ENCODE measurements around the gene DAP3. TPM values are rescaled to one million over a fixed set of nuclear protein-coding genes. Genes with fewer than 3 reads are reported as not detected.

The DAP3 gene
- total and polyA plus RNA-seq, 10 of the 15 experiments (the other 5 are each of a cell fraction or from before 2014, with no cell fraction given): 60.0 to 223 (median 138) TPM

- ChIA-PET RAD21 (ENCODE audit: unreplicated experiment) (no interaction called here), CTCF (interaction anchor here (0.7 kb wide), 1 partner anchor 32 kb away, joined by 3 read pairs; no protein-coding TSS in a partner anchor), SMC1A (ENCODE audit: uncharacterized antibody, unreplicated experiment) (interaction anchor here (0.7 to 1.6 kb wide), 3 partner anchors 37 to 253 kb away, joined by 3 to 4 read pairs (median 3); no protein-coding TSS in a partner anchor), POLR2A (interaction anchor here (0.7 kb wide), 1 partner anchor 24 kb away, joined by 3 read pairs; no protein-coding TSS in a partner anchor)
- Histone ChIP-seq H4K20me1 (ENCODE audit: control insufficient read depth, insufficient read depth) (no peaks in the 10 kb centered on the region), H3K9ac (ENCODE audit: control insufficient read depth, insufficient read depth, low read length) (no peak overlapping the region), H3K79me2 (ENCODE audit: control insufficient read depth, insufficient read depth, low read length) (no peaks in the 10 kb centered on the region), H3K4me3 (no peak overlapping the region), H3K36me3 (ENCODE audit: control insufficient read depth in 2 of 2, insufficient read depth in 2 of 2, low read length in 1 of 2) (peaks cover 5 to 23% of the 10 kb centered on the region in 2 experiments), H3K27ac (ENCODE audit: control insufficient read depth, insufficient read depth) (no peak overlapping the region), H3K27me3 (replicated peaks in 1 of 2; ENCODE audit: control insufficient read depth in 2 of 2, insufficient read depth in 2 of 2, low read length in 1 of 2) (no peaks in the 10 kb centered on the region), H3K9me3 (replicated peaks; ENCODE audit: control insufficient read depth, insufficient read depth, low read length) (no peaks in the 10 kb centered on the region), H3K4me2 (ENCODE audit: control insufficient read depth, insufficient read depth) (no peak overlapping the region), H2AFZ (ENCODE audit: control insufficient read depth, low read depth, low read length) (no peak overlapping the region), H3K4me1 (ENCODE audit: control insufficient read depth, insufficient read depth, low read length) (no peaks in the 10 kb centered on the region)
- DNase-seq (ENCODE audit: low read depth, low spot score): no peak
- intact Hi-C loops (cut with micrococcal nuclease; ENCODE audit: unreplicated experiment): no loop called here
- in situ Hi-C loops (cut with MboI): no loop called here
- ATAC-seq: no peak
- TF ChIP-seq NKRF (conservative IDR thresholded peaks at IDR 0.05) (no peak), MEF2B (IDR thresholded peaks at IDR 0.05; ENCODE audit: partially characterized antibody, poor library complexity, severe bottlenecking) (no peak), ETV6 (conservative IDR thresholded peaks at IDR 0.05 in 1 of 2, IDR thresholded peaks at IDR 0.05 in 1 of 2; ENCODE audit: borderline replicate concordance in 1 of 2, low read depth in 1 of 2) (no peak), CREM (IDR thresholded peaks at IDR 0.05; ENCODE audit: low read depth) (no peak), PRDM15 (CRISPR knock-in tag; IDR thresholded peaks at IDR 0.05) (no peak), SMC3 (IDR thresholded peaks at IDR 0.05; ENCODE audit: borderline replicate concordance, low read length) (no peak), CTCF (IDR thresholded peaks at IDR 0.05 in 2 of 3, conservative IDR thresholded peaks at IDR 0.05 in 1 of 3; ENCODE audit: control insufficient read depth in 2 of 3, extremely low read depth in 1 of 3, insufficient read depth in 1 of 3, low read depth in 3 of 3, low read length in 3 of 3) (no peak), NFXL1 (IDR thresholded peaks at IDR 0.05; ENCODE audit: borderline replicate concordance) (no peak), NFYB (IDR thresholded peaks at IDR 0.05; ENCODE audit: insufficient read depth, low read depth, low read length) (no peak), SUPT20H (IDR thresholded peaks at IDR 0.05; ENCODE audit: borderline replicate concordance, control insufficient read depth, low read depth, low read length) (no peak), BCL11A (IDR thresholded peaks at IDR 0.05; ENCODE audit: low read depth, low read length) (no peak)
- no TSS peak for BruUV-seq (replicated peaks)
- 100% methylated on average over 2 of the region's 2 CpGs for WGBS (ENCODE audit: insufficient coverage, insufficient replicate concordance, low lambda C conversion rate, missing lambda C conversion rate)
- no peak for FAIRE-seq
Measured at GRCh38 chr1:155760751-155761475, 72.0 kb downstream of the DAP3 start.

All from GM12878 (cell line).